ENCODE measurements around the gene HIVEP2. TPM values are rescaled to one million over a fixed set of nuclear protein-coding genes. Genes with fewer than 3 reads are reported as not detected.

HIVEP2 gene
- total RNA-seq, 1 donor from 2014 or later: 11.7 TPM

GRCh38 chr6:142941018-142941417 lies 4.0 kb downstream of the HIVEP2 start:
- no peak overlapping the region for H3K27ac Mint-ChIP-seq (ENCODE audit: unreplicated experiment)
- DNase-seq (ENCODE audit: low spot score): no peak
- H3K4me3 Mint-ChIP-seq (ENCODE audit: unreplicated experiment): no peak overlapping the region
- peaks cover 24% of the 10 kb centered on the region for H3K4me1 Mint-ChIP-seq (ENCODE audit: low read depth)
- TF ChIP-seq CTCF (IDR thresholded peaks at IDR 0.05): no peak
- H3K36me3 Mint-ChIP-seq (ENCODE audit: low read depth): peaks cover 1% of the 10 kb centered on the region
- no peaks in the 10 kb centered on the region for H3K27me3 Mint-ChIP-seq (ENCODE audit: low read depth)
- H3K9me3 Mint-ChIP-seq (ENCODE audit: low read depth): no peaks in the 10 kb centered on the region

GRCh38 chr6:142940487-142940886 lies 4.5 kb downstream of the HIVEP2 start:
- Mint-ChIP-seq H3K4me1 (ENCODE audit: low read depth) (peaks cover 24% of the 10 kb centered on the region), H3K36me3 (ENCODE audit: low read depth) (peaks cover 1% of the 10 kb centered on the region)

GRCh38 chr6:142938510-142938909 lies 6.5 kb downstream of the HIVEP2 start:
- Mint-ChIP-seq H3K4me3 (ENCODE audit: unreplicated experiment) (no peak overlapping the region), H3K27ac (ENCODE audit: unreplicated experiment) (no peak overlapping the region), H3K9me3 (ENCODE audit: low read depth) (no peaks in the 10 kb centered on the region), H3K36me3 (ENCODE audit: low read depth) (no peaks in the 10 kb centered on the region), H3K27me3 (ENCODE audit: low read depth) (no peaks in the 10 kb centered on the region), H3K4me1 (ENCODE audit: low read depth) (peaks cover 13% of the 10 kb centered on the region)
- no peak for DNase-seq (ENCODE audit: low spot score)
- no peak for TF ChIP-seq CTCF (IDR thresholded peaks at IDR 0.05)

More at GRCh38 chr6:142940487-142940886, 4.5 kb downstream of the HIVEP2 start:
- DNase-seq (ENCODE audit: low spot score): no peak
- Mint-ChIP-seq H3K4me3 (ENCODE audit: unreplicated experiment) (no peak overlapping the region), H3K27me3 (ENCODE audit: low read depth) (no peaks in the 10 kb centered on the region), H3K9me3 (ENCODE audit: low read depth) (no peaks in the 10 kb centered on the region), H3K27ac (ENCODE audit: unreplicated experiment) (no peak overlapping the region)
- no peak for TF ChIP-seq CTCF (IDR thresholded peaks at IDR 0.05)

GRCh38 chr6:142937986-142938385 lies 7.0 kb downstream of the HIVEP2 start:
- H3K4me1 Mint-ChIP-seq (ENCODE audit: low read depth): peaks cover 8% of the 10 kb centered on the region
- TF ChIP-seq CTCF (IDR thresholded peaks at IDR 0.05): no peak
- H3K27ac Mint-ChIP-seq (ENCODE audit: unreplicated experiment): no peak overlapping the region
- H3K27me3 Mint-ChIP-seq (ENCODE audit: low read depth): no peaks in the 10 kb centered on the region
- no peaks in the 10 kb centered on the region for H3K9me3 Mint-ChIP-seq (ENCODE audit: low read depth)
- no peaks in the 10 kb centered on the region for H3K36me3 Mint-ChIP-seq (ENCODE audit: low read depth)
- no peak overlapping the region for H3K4me3 Mint-ChIP-seq (ENCODE audit: unreplicated experiment)
- DNase-seq (ENCODE audit: low spot score): no peak

GRCh38 chr6:142935553-142936517 lies 9.1 kb downstream of the HIVEP2 start:
- Mint-ChIP-seq H3K4me3 (ENCODE audit: unreplicated experiment) (no peak overlapping the region), H3K9me3 (ENCODE audit: low read depth) (no peaks in the 10 kb centered on the region), H3K27ac (ENCODE audit: unreplicated experiment) (no peak overlapping the region), H3K4me1 (ENCODE audit: low read depth) (no peaks in the 10 kb centered on the region), H3K27me3 (ENCODE audit: low read depth) (no peaks in the 10 kb centered on the region), H3K36me3 (ENCODE audit: low read depth) (no peaks in the 10 kb centered on the region)
- no peak for TF ChIP-seq CTCF (IDR thresholded peaks at IDR 0.05)
- DNase-seq (ENCODE audit: low spot score): no peak

All from chondrocyte (in vitro differentiated cells).